ENCODE data around the gene UVRAG.
A peak's percentile ranks its signal among the peaks of the same experiment; 100 is the strongest.

UVRAG gene

DNA sequence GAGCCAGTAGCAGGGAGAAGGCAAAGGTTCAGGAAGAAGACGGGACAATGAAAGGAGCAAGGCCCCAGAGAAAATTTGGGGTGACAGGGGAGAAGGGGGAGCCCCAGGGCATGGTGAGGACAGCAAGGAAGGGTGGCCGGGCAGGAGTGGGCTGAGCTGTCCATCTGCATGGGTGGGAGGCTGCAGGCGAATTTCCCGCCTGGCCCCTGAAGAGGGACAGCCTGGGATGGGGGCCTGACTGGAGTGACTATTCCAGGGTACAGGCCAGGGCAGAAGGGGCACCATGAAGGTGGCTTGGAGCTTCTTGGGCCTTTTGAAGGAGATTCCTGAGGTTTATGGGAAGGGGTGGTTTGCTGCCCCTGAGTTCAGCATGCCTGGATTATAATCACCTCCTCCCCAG is 335.1 kb downstream of the UVRAG start:
- TF ChIP-seq EZH2 (optimal IDR thresholded peaks at IDR 0.05; ENCODE audit: low read depth, low read length) (no peak), EZH2phosphoT487 (IDR thresholded peaks at IDR 0.05; ENCODE audit: low read length) (no peak)
- TF ChIP-seq, protein P1, sequence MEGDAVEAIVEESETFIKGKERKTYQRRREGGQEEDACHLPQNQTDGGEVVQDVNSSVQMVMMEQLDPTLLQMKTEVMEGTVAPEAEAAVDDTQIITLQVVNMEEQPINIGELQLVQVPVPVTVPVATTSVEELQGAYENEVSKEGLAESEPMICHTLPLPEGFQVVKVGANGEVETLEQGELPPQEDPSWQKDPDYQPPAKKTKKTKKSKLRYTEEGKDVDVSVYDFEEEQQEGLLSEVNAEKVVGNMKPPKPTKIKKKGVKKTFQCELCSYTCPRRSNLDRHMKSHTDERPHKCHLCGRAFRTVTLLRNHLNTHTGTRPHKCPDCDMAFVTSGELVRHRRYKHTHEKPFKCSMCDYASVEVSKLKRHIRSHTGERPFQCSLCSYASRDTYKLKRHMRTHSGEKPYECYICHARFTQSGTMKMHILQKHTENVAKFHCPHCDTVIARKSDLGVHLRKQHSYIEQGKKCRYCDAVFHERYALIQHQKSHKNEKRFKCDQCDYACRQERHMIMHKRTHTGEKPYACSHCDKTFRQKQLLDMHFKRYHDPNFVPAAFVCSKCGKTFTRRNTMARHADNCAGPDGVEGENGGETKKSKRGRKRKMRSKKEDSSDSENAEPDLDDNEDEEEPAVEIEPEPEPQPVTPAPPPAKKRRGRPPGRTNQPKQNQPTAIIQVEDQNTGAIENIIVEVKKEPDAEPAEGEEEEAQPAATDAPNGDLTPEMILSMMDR (IDR thresholded peaks at IDR 0.05; ENCODE audit: low read length): no peak
- H3K9me3 ChIP-seq (replicated peaks; ENCODE audit: insufficient read depth, low read length): no peaks in the 10 kb centered on the region
- H2AFZ ChIP-seq (ENCODE audit: low read length): no peak overlapping the region
- no peaks in the 10 kb centered on the region for H4K20me1 ChIP-seq (ENCODE audit: insufficient read depth, low read length)
- no peak overlapping the region for H3K27ac ChIP-seq (ENCODE audit: low read length)
- H3K4me2 ChIP-seq (ENCODE audit: low read depth, low read length): no peak overlapping the region
- no peaks in the 10 kb centered on the region for H3K27me3 ChIP-seq (replicated peaks; ENCODE audit: insufficient read depth, low read length)
- no peak overlapping the region for H3K9ac ChIP-seq (ENCODE audit: low read length)
- no peaks in the 10 kb centered on the region for H3K9me2 ChIP-seq (replicated peaks; ENCODE audit: insufficient read depth, low read length)
- no peak for DNase-seq
- no peaks in the 10 kb centered on the region for H3K36me3 ChIP-seq (replicated peaks; ENCODE audit: insufficient read depth, low read length)
- no peak overlapping the region for H3K4me3 ChIP-seq (ENCODE audit: low read length)
- H3K4me1 ChIP-seq (ENCODE audit: low read length): peaks cover 19% of the 10 kb centered on the region
- H3K79me2 ChIP-seq (ENCODE audit: low read length): no peaks in the 10 kb centered on the region
- no peaks in the 10 kb centered on the region for H3F3A ChIP-seq (ENCODE audit: insufficient read depth, low read length)

DNA sequence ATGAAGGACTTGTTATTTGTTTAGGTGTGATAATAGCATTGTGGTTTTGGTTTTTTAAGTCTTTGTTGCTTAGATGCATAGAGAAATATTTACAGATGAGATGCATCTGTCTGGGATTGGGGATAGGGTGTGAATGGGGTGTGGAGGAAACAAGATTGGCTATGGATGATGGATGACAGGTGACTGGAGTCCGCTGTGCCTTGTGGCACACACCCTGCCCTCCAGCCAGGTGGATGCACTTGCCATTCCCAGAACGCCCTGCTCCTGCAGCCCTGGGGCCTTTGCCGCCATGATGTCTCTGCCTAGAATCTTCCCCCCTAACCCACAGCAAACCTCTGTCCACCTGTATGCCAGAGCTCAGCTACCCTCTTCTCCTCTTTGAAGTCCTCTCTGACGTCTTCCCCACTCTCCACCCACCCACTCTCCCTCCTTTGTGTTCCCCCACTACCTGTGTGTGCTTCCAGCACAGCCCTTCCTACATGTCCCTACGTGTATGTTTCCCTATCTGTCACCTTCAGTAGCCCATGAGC is 336.6 kb downstream of the UVRAG start:
- H3K27ac ChIP-seq (ENCODE audit: low read length): no peak overlapping the region
- no peaks in the 10 kb centered on the region for H3K9me2 ChIP-seq (replicated peaks; ENCODE audit: insufficient read depth, low read length)
- H4K20me1 ChIP-seq (ENCODE audit: insufficient read depth, low read length): no peaks in the 10 kb centered on the region
- H3K4me1 ChIP-seq (ENCODE audit: low read length): peaks cover 19% of the 10 kb centered on the region
- 0 out of 2 replicates have a peak overlapping the region, but pooled peaks have one; percentile 55 for H3K4me3 ChIP-seq (ENCODE audit: low read length)
- no peaks in the 10 kb centered on the region for H3K79me2 ChIP-seq (ENCODE audit: low read length)
- no peaks in the 10 kb centered on the region for H3K9me3 ChIP-seq (replicated peaks; ENCODE audit: insufficient read depth, low read length)
- H3K36me3 ChIP-seq (replicated peaks; ENCODE audit: insufficient read depth, low read length): no peaks in the 10 kb centered on the region
- H3F3A ChIP-seq (ENCODE audit: insufficient read depth, low read length): no peaks in the 10 kb centered on the region
- peak overlapping the region; percentile 88 for H3K4me2 ChIP-seq (ENCODE audit: low read depth, low read length)
- H2AFZ ChIP-seq (ENCODE audit: low read length): peak overlapping the region; percentile 93
- DNase-seq: no peak
- peak overlapping the region; percentile 37; the same call in 1 of the 2 replicates for H3K9ac ChIP-seq (ENCODE audit: low read length)
- H3K27me3 ChIP-seq (replicated peaks; ENCODE audit: insufficient read depth, low read length): no peaks in the 10 kb centered on the region
- TF ChIP-seq, protein P1 (IDR thresholded peaks at IDR 0.05; ENCODE audit: low read length): no peak
- TF ChIP-seq EZH2phosphoT487 (IDR thresholded peaks at IDR 0.05; ENCODE audit: low read length) (no peak), EZH2 (optimal IDR thresholded peaks at IDR 0.05; ENCODE audit: low read depth, low read length) (no peak)

DNA sequence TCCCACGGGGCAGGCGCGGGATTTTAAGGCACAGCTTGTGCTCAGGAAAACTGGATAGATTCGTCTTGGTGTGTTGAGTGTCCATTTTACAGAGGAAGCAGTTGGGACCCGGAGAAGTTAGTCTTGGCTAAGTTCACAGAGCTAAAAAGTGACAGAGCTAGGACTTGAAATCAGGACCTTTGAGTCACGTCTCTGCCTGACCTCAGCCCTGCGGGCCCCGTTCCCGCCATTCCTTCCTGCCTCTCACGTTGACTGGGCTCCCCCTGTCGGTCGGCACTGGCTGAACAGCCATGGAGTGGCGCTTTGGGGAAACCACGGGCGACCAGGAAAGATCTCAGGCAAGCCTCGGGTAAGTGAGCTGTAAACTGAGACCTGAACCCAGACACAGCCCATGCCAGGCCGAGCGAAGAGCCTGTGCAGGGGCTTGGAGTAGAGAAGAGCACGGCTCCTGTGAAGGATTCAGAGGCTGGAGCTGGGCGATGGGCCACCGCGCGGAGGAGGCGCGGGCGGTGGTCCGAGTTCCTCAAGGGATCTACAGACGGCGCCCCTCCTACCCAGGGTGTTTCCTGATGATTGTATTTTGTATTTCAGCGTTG is 337.2 kb downstream of the UVRAG start:
- Histone ChIP-seq H3F3A (ENCODE audit: insufficient read depth, low read length) (no peaks in the 10 kb centered on the region), H4K20me1 (ENCODE audit: insufficient read depth, low read length) (no peaks in the 10 kb centered on the region), H2AFZ (ENCODE audit: low read length) (peak overlapping the region; percentile 93), H3K36me3 (replicated peaks; ENCODE audit: insufficient read depth, low read length) (no peaks in the 10 kb centered on the region), H3K4me2 (ENCODE audit: low read depth, low read length) (peak overlapping the region; percentile 88), H3K9me3 (replicated peaks; ENCODE audit: insufficient read depth, low read length) (no peaks in the 10 kb centered on the region), H3K27me3 (replicated peaks; ENCODE audit: insufficient read depth, low read length) (no peaks in the 10 kb centered on the region), H3K9ac (ENCODE audit: low read length) (peak overlapping the region; percentile 37; the same call in 1 of the 2 replicates), H3K79me2 (ENCODE audit: low read length) (no peaks in the 10 kb centered on the region), H3K9me2 (replicated peaks; ENCODE audit: insufficient read depth, low read length) (no peaks in the 10 kb centered on the region), H3K4me3 (ENCODE audit: low read length) (peak overlapping the region; percentile 55), H3K4me1 (ENCODE audit: low read length) (peaks cover 19% of the 10 kb centered on the region), H3K27ac (ENCODE audit: low read length) (no peak overlapping the region)
- TF ChIP-seq EZH2 (optimal IDR thresholded peaks at IDR 0.05; ENCODE audit: low read depth, low read length) (no peak), EZH2phosphoT487 (IDR thresholded peaks at IDR 0.05; ENCODE audit: low read length) (no peak)
- TF ChIP-seq, protein P1 (IDR thresholded peaks at IDR 0.05; ENCODE audit: low read length): peak; percentile 98
- DNase-seq: peak; percentile 84
